Kidney epithelial cell (primary cell): ENCODE results near the gene ZDHHC3. TPM values are rescaled to one million over a fixed set of nuclear protein-coding genes. Genes with fewer than 3 reads are reported as not detected.

Experiments used
- DNase-seq: peaks from one replicate; pipeline ENCODE4 v3.0.0-alpha.2; 2010; ENCODE audit warnings: low read depth
- H3K27me3 ChIP-seq: 2 replicates; pipeline ENCODE4 v1.6.0; 2011; ENCODE audit warnings: low read length; ENCODE audit not compliant: control insufficient read depth, insufficient read depth
- H3K36me3 ChIP-seq: 2 replicates; pipeline ENCODE4 v1.5.1; 2011; ENCODE audit warnings: low read length; ENCODE audit not compliant: control insufficient read depth, insufficient read depth
- H3K4me3 ChIP-seq: 2 replicates; pipeline ENCODE4 v1.5.1; 2011; ENCODE audit warnings: low read depth, mild to moderate bottlenecking, control low read depth, low read length
- CTCF ChIP-seq: IDR thresholded peaks from 2 replicates; pipeline ENCODE4 v1.5.1; 2011; ENCODE audit warnings: mild to moderate bottlenecking, moderate library complexity, low read length, control low read depth, inconsistent platforms; ENCODE audit not compliant: insufficient read depth, poor library complexity, severe bottlenecking
- total RNA-seq: library from RNA; depleted of rRNA; stranded (reverse); fragments of >200 nt; gene quantifications from 2 replicates; pipeline ENCODE4 v1.2.3, GENCODE V29; 2015

The ZDHHC3 gene
- total RNA-seq, 1 donor from 2014 or later = 68.3 TPM

- DNase-seq = no peak
- no peak overlapping the region for H3K4me3 ChIP-seq
- no peaks in the 10 kb centered on the region for H3K27me3 ChIP-seq
- no peak for TF ChIP-seq CTCF
- no peaks in the 10 kb centered on the region for H3K36me3 ChIP-seq
Measured at GRCh38 chr3:45001738-45002137, 25.8 kb upstream of the ZDHHC3 start.

DNA sequence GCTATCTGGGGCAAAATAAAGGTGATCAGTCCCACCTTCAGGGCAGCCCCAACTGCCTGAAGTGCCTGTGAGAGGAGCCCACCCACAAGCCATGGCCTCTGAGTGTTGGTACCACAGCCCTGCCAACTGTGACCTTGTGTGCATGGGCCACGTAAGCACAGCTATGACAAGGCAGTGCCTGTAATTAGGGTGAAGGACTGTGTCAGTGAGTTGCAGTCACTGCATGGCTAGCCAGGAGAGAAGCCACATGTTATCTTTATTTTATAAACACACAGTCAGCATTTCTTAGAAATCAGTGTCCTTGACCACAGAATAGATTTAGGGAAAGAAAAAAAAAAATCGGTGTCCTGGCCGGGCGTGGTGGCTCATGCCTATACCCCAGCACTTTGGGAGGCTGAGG lies 24.8 kb upstream of the ZDHHC3 start:
- Histone ChIP-seq H3K27me3 (no peaks in the 10 kb centered on the region), H3K4me3 (no peak overlapping the region), H3K36me3 (no peaks in the 10 kb centered on the region)
- TF ChIP-seq CTCF = no peak
- DNase-seq = no peak

GRCh38 chr3:44999782-45000181 lies 23.8 kb upstream of the ZDHHC3 start:
- DNase-seq = no peak
- no peak for TF ChIP-seq CTCF
- Histone ChIP-seq H3K27me3 (no peaks in the 10 kb centered on the region), H3K4me3 (no peak overlapping the region), H3K36me3 (no peaks in the 10 kb centered on the region)

- H3K36me3 ChIP-seq = no peaks in the 10 kb centered on the region
- H3K4me3 ChIP-seq = no peak overlapping the region
- no peaks in the 10 kb centered on the region for H3K27me3 ChIP-seq
- no peak for DNase-seq
- TF ChIP-seq CTCF = no peak
Measured at GRCh38 chr3:44996556-44996969, 20.6 kb upstream of the ZDHHC3 start.

GRCh38 chr3:44995142-44995770 lies 19.3 kb upstream of the ZDHHC3 start:
- Histone ChIP-seq H3K36me3 (no peaks in the 10 kb centered on the region), H3K27me3 (no peaks in the 10 kb centered on the region), H3K4me3 (no peak overlapping the region)
- DNase-seq = no peak
- TF ChIP-seq CTCF = no peak
